HG03135 (cell line): ENCODE measurements around the gene HJURP.

Experiments
- ATAC-seq: cut with Tn5 transposase; IDR thresholded peaks from one replicate; pipeline ENCODE4 v1.9.1; 2021; ENCODE audit warnings: mild to moderate bottlenecking, moderate library complexity; ENCODE audit not compliant: unreplicated experiment

Gene HJURP

GRCh38 chr2:233794128-233794658 is 60.1 kb downstream of the HJURP start:
- ATAC-seq = no peak

GRCh38 chr2:233793465-233794127 is 60.7 kb downstream of the HJURP start:
- no peak for ATAC-seq

GRCh38 chr2:233792720-233793119 is 61.6 kb downstream of the HJURP start:
- no peak for ATAC-seq

- ATAC-seq = no peak
Observed at GRCh38 chr2:233791883-233792329, 62.4 kb downstream of the HJURP start.

- no peak for ATAC-seq
Observed at GRCh38 chr2:233791151-233791882, 63.0 kb downstream of the HJURP start.

GRCh38 chr2:233789554-233789953 is 64.8 kb downstream of the HJURP start:
- ATAC-seq = no peak
